Renal cortical epithelial cell (primary cell): ENCODE results near the gene ZSCAN1. TPM values are rescaled to one million over a fixed set of nuclear protein-coding genes. Genes with fewer than 3 reads are reported as not detected.

Experiments
- DNase-seq: peaks from one replicate; pipeline ENCODE4 v3.0.0-alpha.2; 2011; ENCODE audit warnings: low read depth
- total RNA-seq: library from RNA; depleted of rRNA; stranded (reverse); fragments of >200 nt; gene quantifications from 2 replicates; pipeline ENCODE4 v1.2.3, GENCODE V29; 2014

ZSCAN1 gene
- total RNA-seq, 1 donor from 2014 or later, result not detected

DNA sequence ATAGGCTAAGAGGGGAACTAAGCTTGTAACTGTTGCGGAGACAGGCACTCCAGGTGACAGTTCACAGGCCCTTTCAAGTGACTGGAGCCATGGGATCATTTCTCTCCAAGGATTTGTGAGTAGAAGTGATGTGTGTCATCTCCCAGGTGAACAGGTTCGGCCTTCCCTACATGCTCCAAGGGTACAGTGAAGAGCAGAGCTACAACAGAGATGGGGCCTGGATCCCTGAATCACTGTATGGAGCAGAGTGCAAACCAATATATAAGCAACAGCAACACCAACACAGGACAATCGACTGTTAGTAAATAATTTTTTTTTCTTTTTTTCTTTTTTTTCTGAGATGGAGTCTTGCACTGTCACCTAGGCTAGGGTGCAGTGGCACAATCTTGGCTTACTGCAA is 49.2 kb downstream of the ZSCAN1 start:
- no peak for DNase-seq

DNA sequence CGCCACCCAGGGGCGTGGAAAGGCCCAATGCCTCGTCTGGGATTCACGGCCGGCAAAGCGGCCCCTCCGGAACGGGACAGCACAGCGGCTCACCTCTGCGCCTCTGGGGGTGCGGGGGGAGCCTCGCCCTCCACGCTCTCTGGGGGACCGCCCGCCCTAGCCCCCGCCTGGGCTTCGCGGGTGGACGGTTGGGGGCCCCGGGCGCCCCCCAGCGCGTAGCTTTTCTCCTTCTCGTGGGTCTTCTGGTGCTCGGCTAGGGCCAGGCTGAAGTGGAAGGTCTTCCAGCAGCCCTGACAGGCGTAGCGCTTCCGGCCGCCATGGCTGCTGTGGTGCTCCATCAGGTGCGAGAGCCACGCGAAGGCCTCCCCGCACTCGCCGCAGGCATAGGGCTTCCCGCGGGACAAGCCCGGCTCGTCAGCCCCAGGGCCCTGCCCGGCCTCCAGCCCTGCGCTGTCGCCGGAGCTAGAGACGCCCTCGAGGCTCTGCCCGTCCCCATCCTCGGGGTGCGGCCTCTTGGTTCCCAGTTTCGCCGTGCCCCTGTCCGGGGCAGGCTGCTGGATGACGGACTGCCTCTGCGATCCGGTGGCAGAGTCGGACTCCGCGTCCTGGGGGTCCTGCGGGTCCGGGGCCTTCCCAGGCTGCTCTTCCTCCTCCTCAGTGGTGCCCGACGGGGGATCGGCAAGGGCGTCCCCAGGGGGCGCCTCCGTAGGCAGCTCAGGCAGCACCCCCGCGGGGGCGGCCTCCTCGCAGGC is 50.9 kb downstream of the ZSCAN1 start:
- DNase-seq, result no peak

DNA sequence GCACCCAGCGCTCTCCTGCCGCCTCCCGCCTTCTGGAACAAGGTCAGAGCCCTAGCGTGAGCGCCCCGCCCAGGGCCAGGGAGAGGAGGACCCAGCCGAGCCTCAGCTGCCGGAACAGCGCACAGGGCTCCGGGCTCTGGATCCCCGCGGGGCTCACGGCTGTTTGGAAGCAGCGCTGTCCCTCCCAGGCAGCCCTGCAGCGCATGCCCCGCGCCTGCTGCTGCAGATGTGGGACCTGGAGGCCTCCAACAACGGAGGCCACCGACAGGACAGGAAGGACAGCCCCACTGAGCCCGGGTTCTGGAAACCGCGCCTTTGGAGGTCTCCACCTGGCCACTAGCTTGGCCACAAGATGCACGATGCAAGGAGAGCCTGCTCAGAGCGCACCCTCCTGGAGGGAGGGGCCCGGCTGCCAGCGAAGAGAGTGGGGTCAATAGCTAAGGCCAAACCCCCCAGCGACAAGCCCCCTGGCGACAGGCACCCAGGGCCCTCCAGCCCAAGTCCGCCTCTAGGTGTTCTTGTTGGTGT is 51.6 kb downstream of the ZSCAN1 start:
- no peak for DNase-seq

DNA sequence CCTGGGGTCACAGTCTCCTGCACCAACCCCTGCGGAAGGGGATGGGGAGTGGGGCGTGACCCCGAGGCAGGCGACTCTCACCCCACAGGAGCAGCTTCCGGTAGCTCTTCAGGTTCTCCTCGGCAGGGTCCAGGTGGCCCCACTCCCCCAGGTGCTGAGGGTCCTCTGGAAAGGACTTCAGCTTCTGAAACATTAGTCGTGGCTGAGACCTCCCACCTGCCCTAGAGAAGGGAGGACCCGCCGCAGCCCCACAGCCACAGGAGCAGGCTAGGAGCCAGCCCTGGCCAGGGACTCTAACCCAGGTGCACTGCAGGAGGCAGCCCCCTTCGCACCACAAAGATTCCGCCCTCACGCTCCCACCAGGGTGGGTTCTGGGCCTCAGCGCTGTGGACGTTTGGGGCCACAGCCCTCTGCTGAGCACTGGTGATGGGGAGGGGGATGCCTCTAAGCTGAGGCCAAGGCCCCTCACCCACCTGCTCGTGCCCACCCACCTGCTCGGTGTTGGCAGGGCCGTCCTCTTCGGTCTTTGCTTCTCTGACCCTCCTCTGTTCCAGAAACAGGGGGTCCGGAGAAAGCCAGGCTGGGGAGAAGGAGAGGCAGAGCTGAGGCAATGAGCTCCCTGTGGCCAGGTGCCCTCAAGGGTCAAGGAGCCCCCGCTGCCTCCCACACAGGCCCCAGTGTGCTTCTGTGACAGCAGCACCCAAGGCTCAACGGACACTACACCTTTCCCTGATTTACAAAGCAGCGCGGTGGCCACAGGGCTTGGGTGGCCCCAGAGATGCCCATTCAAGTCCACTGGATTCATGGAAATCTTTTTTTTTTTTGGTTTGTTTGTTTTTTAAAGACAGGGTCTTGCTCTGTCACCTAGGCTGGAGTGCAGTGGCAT is 53.2 kb downstream of the ZSCAN1 start:
- DNase-seq, result no peak

DNA sequence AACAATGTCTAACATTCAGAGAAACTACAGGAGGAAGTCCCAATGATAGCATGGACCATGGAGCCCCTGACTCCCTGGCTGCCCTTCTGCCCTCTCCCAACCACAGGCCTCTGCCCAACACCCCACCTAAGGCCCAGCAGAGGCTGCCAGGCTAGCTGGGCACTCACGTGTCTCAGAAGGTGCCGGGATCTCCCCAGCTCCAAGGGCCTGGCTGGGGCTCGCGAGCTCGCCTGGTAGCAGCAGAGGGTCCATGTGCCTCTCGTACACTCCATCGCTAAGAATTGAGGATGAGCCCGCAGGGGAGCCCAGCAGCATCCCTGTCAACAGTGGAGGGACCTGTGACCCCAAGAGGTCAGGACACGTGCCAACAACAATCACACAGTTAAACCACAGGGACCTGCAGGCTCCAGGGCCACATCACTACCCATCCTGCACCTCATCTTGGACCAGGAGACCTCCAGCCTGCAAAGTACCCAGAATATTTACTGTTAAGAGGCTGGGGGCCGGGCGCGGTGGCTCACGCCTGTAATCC is 54.8 kb downstream of the ZSCAN1 start:
- DNase-seq, result no peak

DNA sequence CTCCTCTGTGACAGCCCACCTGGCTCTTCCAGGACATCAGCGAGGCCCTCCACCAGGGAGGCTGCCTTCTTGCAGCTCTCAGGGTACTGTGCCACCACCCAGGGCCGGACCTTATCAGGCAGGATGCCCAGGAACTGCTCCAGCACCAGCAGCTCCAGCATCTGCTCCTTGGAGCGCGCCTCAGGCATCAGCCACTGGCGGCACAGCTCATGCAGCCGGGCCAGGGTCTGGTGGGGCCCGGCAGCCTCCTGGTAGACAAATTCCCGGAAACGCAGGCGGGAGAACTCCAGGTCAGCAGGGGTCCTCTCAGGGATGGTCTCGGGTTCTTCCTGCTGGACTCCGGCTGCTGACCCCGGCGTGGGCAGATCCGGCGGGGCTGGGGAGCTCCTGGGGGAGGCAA is 56.0 kb downstream of the ZSCAN1 start:
- DNase-seq, result no peak

DNA sequence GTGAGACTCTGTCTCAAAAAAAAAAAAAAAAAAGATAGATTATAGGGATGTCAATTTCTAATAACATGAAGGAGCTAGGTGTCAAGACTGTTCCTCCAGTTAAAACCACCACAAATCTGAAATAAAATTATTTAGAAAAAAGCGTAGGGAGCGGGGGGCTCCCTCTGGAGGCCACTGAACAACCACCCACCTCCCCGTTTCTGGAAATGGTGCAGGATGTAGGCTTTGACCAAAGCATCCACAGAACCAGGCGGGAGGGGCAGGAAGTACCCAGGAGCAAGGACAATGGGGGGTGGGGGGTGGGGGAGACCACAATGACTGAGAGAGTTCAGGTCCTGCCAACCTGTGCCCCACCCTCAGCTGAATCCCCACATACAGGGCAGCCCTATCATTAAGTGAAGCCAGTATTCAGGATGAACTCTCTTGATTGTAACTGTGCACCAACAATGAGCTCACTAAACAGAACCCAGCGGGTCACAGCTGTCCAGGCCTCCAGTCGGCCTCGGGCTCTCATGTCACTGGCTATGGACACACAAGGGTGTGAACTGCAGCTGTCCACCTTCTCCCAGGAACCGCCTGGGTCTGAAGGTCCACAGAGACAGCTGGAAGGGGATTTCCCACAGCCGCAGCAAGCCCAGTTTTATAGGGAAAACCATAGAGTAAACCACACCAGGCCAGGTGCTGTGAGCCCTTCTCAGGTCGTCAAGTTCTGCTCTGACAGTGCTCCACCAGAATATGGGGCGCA is 57.6 kb downstream of the ZSCAN1 start:
- DNase-seq, result no peak

DNA sequence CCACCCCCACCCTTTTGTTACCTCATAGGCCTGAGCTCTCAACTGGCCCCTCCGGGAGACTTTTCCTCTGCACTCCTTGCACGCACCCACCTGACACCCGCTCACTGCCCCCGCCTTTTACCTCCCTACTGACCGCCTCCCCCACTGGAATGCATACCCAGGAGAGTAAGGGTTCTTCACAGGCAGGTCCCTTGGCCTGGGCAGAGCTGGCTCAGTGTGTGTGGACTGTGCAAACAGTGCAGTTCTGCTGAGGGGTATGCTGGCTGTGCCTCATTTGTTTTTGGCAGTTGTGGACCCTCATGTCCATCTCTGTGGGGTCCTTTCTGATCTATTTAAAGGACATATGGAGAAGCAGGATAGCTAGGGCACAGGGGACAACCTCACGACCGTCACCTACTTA is 59.2 kb downstream of the ZSCAN1 start:
- no peak for DNase-seq

DNA sequence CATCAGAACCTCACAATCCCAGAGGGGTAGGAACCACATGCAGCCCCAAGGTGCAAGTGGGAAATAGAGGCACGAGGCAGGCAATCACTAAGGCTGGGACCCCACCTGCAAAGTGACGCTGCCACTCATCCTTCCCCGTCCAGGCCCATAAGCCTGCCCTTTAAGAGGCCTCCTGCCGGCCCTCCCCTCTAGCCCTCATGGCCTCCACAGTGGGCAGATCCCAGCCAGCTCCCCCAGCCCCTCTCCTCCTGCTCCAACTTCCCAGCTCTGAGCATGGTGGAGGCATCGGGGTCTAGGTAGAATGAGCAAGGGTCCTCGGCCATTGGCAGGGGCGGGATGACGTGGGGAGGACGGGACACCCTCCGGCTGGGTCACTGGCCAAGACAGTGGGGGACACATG is 61.5 kb downstream of the ZSCAN1 start:
- no peak for DNase-seq

DNA sequence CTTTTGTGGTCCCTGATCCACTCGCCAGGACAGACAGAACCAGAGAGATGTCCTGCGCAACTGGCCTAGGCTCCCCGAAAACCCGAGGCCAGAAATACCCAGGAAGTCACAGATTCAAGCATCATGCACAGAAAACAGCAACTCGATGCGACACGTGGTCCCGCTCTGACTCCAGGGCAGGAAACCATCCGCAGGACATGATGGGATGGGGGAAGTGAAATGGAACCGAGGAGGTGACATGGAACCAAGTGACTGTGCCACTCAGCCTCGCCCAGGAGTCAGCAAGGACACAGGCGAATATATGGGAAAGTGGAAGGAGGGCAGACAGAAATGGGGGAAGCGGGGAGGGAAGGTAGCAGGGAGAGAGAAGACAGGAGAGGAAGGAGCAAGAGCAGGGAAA is 63.1 kb downstream of the ZSCAN1 start:
- DNase-seq, result no peak

DNA sequence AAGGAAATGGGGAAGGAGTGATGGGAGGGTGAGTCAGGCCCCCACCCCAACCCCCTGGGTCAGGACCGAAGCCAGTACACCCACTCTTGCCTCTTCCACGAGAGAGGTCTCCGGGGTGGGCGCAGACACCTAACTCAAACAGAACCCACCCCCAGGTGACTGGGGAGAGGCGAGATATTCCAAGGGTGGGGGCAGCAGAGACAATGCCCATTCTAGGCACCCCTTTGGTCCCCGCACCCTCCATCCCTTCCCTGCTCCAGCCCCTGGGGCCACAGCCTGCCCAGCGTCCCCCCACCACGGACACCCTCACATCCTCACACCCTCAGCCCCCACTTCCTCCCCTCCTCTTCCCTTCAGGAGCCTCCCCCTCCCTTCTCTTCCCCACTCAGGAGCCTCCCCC is 63.5 kb downstream of the ZSCAN1 start:
- no peak for DNase-seq

DNA sequence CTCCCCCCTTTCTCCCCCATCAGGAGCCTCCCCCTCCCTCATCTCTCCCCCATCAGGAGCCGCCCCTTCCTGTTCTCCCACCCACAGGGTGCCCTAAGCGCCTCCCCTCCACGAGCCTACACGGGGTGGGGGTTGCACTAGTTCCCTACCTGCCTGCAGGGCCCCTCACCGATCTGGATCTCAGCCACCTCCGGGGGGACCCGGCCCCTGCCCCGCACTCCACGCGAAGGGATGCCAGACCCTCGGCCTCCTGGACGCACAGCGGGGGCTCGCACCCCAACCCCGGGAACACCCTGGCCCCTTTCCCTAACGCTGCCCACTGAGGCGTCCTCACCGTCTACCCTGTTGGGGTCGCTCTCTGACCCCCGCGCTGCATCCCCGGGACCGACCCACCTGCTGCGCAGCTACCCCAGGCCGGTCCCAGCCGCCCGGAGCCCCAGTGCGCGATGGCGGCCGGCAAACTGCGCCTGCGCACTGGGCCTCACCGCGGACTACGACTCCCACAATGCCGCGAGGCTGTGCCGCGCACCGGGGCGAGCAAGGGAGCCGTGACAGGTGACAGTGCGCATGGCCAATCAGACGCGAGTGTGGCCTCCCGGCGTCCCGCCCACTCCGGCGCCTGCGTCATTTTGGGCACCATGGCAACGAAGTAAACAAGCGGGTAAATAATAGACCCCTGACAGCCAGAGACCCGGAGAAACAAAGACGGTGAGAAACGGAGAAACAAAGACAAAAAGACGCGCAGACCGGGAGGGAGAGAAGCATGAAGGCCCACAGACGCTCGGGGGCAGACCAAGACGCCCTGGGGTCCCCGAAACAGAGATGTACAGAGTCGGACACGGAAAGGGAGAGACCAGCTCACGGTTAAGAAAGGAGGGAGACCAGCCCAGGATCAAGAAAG is 64.2 kb downstream of the ZSCAN1 start, which contains the start of gene ZSCAN18:
Gene ZSCAN18 (minus strand): TSS at position 451 of the 901 bp plus-strand sequence. CDS start 7,964 bp downstream, outside the sequence.
- peak; percentile 86 for DNase-seq

DNA sequence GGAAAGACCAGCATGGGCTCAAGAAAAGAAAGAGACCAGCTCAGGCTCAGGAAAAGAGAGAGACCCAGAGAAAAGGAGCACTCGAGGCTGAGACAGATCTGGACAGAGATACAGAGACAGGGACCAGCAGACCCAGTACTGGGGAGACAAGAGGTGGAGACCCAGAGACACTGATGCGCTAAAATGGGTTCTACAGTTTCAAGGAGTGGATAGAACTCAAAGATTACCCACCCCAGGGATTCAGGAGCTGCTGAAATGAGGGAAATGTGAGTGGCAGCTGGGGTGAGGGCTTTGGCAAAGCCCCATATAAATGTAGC is 64.8 kb downstream of the ZSCAN1 start:
- DNase-seq, result no peak

Other genes starting within 250 kb of the ZSCAN1 start
- gene ZNF552, start 219.1 kb upstream of the ZSCAN1 start, total RNA-seq, result 11.8 and 17.7 TPM in 2 replicates
- 29.9 and 35.1 TPM in 2 replicates for gene ZNF587B, start 203.7 kb upstream of the ZSCAN1 start, total RNA-seq
- gene ZNF587, start 184.2 kb upstream of the ZSCAN1 start, total RNA-seq, result 29.0 and 75.3 TPM in 2 replicates
- gene ZNF814, start 145.0 kb upstream of the ZSCAN1 start, total RNA-seq, result 5.2 and 8.7 TPM in 2 replicates
- 8.3 and 28.5 TPM in 2 replicates for gene ZNF417, start 117.4 kb upstream of the ZSCAN1 start, total RNA-seq
- 3.6 and 7.2 TPM in 2 replicates for gene ZNF418, start 98.6 kb upstream of the ZSCAN1 start, total RNA-seq
- 3.5 and 6.8 TPM in 2 replicates for gene ZNF256, start 86.3 kb upstream of the ZSCAN1 start, total RNA-seq
- 0.15 TPM in 1 of 2 replicates, not detected in the other for gene C19orf18, start 59.5 kb upstream of the ZSCAN1 start, total RNA-seq
- gene ZNF606, start 31.2 kb upstream of the ZSCAN1 start, total RNA-seq, result 9.6 and 19.9 TPM in 2 replicates
- gene ZNF135, start 25.3 kb downstream of the ZSCAN1 start, total RNA-seq, result 2.3 and 7.7 TPM in 2 replicates
- gene ZSCAN18, start 64.2 kb downstream of the ZSCAN1 start, total RNA-seq, result 28.8 and 52.4 TPM in 2 replicates
- 13.0 and 21.8 TPM in 2 replicates for gene ZNF329, start 116.8 kb downstream of the ZSCAN1 start, total RNA-seq
- gene ZNF274, start 149.0 kb downstream of the ZSCAN1 start, total RNA-seq, result 15.9 and 22.6 TPM in 2 replicates
- gene ZNF544, start 194.9 kb downstream of the ZSCAN1 start, total RNA-seq, result 53.8 and 73.3 TPM in 2 replicates
- 4.2 and 10.9 TPM in 2 replicates for gene ZNF8, start 244.9 kb downstream of the ZSCAN1 start, total RNA-seq